ENCODE measurements around the gene OR52W1.

The OR52W1 gene

GRCh38 chr11:6199174-6199810, at the start of gene OR52W1:
TSS of gene OR52W1 (plus strand) at chr11:6199224. CDS start at chr11:6199224, 0 bp downstream.
- DNase-seq (ENCODE audit: low spot score) = no peak

GRCh38 chr11:6151117-6151516, 47.9 kb upstream of the OR52W1 start:
- no peak for DNase-seq (ENCODE audit: low spot score)

GRCh38 chr11:6152126-6152525, 46.9 kb upstream of the OR52W1 start:
- DNase-seq (ENCODE audit: low spot score) = no peak

- no peak for DNase-seq (ENCODE audit: low spot score)
Measured at GRCh38 chr11:6156628-6157359, 42.2 kb upstream of the OR52W1 start.

GRCh38 chr11:6170226-6170625, 28.8 kb upstream of the OR52W1 start, which contains the start of gene OR52B2:
TSS of gene OR52B2 (minus strand) at chr11:6170326. CDS start at chr11:6170326, 0 bp downstream.
- DNase-seq (ENCODE audit: low spot score) = no peak

- no peak for DNase-seq (ENCODE audit: low spot score)
Measured at GRCh38 chr11:6175440-6175839, 23.6 kb upstream of the OR52W1 start.

GRCh38 chr11:6191742-6192141, 7.3 kb upstream of the OR52W1 start:
- no peak for DNase-seq (ENCODE audit: low spot score)

- DNase-seq (ENCODE audit: low spot score) = no peak
Measured at GRCh38 chr11:6194065-6194581, 4.9 kb upstream of the OR52W1 start.

GRCh38 chr11:6196396-6196795, 2.6 kb upstream of the OR52W1 start:
- no peak for DNase-seq (ENCODE audit: low spot score)

- DNase-seq (ENCODE audit: low spot score) = no peak
Measured at GRCh38 chr11:6197466-6198200, 1.4 kb upstream of the OR52W1 start.

GRCh38 chr11:6200975-6201374, 2.0 kb downstream of the OR52W1 start:
- no peak for DNase-seq (ENCODE audit: low spot score)

- DNase-seq (ENCODE audit: low spot score) = no peak
Measured at GRCh38 chr11:6201481-6201880, 2.5 kb downstream of the OR52W1 start.

- DNase-seq (ENCODE audit: low spot score) = no peak
Measured at GRCh38 chr11:6202041-6202440, 3.0 kb downstream of the OR52W1 start.

- DNase-seq (ENCODE audit: low spot score) = no peak
Measured at GRCh38 chr11:6203327-6203726, 4.3 kb downstream of the OR52W1 start.

- no peak for DNase-seq (ENCODE audit: low spot score)
Measured at GRCh38 chr11:6204706-6205105, 5.7 kb downstream of the OR52W1 start.

GRCh38 chr11:6205366-6205765, 6.3 kb downstream of the OR52W1 start, which contains the start of gene C11orf42:
TSS of gene C11orf42 (plus strand) at chr11:6205557. CDS start at chr11:6205616, 59 bp downstream.
- DNase-seq (ENCODE audit: low spot score) = no peak

- DNase-seq (ENCODE audit: low spot score) = no peak
Measured at GRCh38 chr11:6206456-6207180, 7.6 kb downstream of the OR52W1 start.

GRCh38 chr11:6209801-6210200, 10.8 kb downstream of the OR52W1 start:
- DNase-seq (ENCODE audit: low spot score) = no peak

GRCh38 chr11:6210274-6210955, 11.4 kb downstream of the OR52W1 start:
- no peak for DNase-seq (ENCODE audit: low spot score)

GRCh38 chr11:6214530-6214929, 15.5 kb downstream of the OR52W1 start:
- DNase-seq (ENCODE audit: low spot score) = no peak

- no peak for DNase-seq (ENCODE audit: low spot score)
Measured at GRCh38 chr11:6216501-6216900, 17.5 kb downstream of the OR52W1 start.
